ENCODE results near the gene SETD6.

SETD6 gene

GRCh38 chr16:58506241-58507194 is 8.8 kb upstream of the SETD6 start:
- no peak for DNase-seq
- in situ Hi-C loops (cut with HindIII; ENCODE audit: low pct_ligation_motif_present, low pct_unique_long_range_greater_than_20kb, low sequenced_read_pairs) = no loop called here

- no peak for DNase-seq
- in situ Hi-C loops (cut with HindIII; ENCODE audit: low pct_ligation_motif_present, low pct_unique_long_range_greater_than_20kb, low sequenced_read_pairs) = no loop called here
Measured at GRCh38 chr16:58507195-58507962, 7.9 kb upstream of the SETD6 start.

GRCh38 chr16:58507963-58508670 is 7.2 kb upstream of the SETD6 start:
- in situ Hi-C loops (cut with HindIII; ENCODE audit: low pct_ligation_motif_present, low pct_unique_long_range_greater_than_20kb, low sequenced_read_pairs) = no loop called here

GRCh38 chr16:58508671-58509251 is 6.6 kb upstream of the SETD6 start:
- in situ Hi-C loops (cut with HindIII; ENCODE audit: low pct_ligation_motif_present, low pct_unique_long_range_greater_than_20kb, low sequenced_read_pairs) = no loop called here
- no peak for DNase-seq

More at GRCh38 chr16:58507963-58508670, 7.2 kb upstream of the SETD6 start:
- no peak for DNase-seq

GRCh38 chr16:58509256-58510096 is 5.8 kb upstream of the SETD6 start:
- in situ Hi-C loops (cut with HindIII; ENCODE audit: low pct_ligation_motif_present, low pct_unique_long_range_greater_than_20kb, low sequenced_read_pairs) = no loop called here
- DNase-seq = no peak

- in situ Hi-C loops (cut with HindIII; ENCODE audit: low pct_ligation_motif_present, low pct_unique_long_range_greater_than_20kb, low sequenced_read_pairs) = no loop called here
- no peak for DNase-seq
Measured at GRCh38 chr16:58510097-58510775, 5.1 kb upstream of the SETD6 start.

GRCh38 chr16:58510776-58511628 is 4.3 kb upstream of the SETD6 start:
- DNase-seq = no peak
- in situ Hi-C loops (cut with HindIII; ENCODE audit: low pct_ligation_motif_present, low pct_unique_long_range_greater_than_20kb, low sequenced_read_pairs) = no loop called here

- in situ Hi-C loops (cut with HindIII; ENCODE audit: low pct_ligation_motif_present, low pct_unique_long_range_greater_than_20kb, low sequenced_read_pairs) = no loop called here
- DNase-seq = peak; percentile 77
Measured at GRCh38 chr16:58511933-58512815, 3.1 kb upstream of the SETD6 start.

- no peak for DNase-seq
- in situ Hi-C loops (cut with HindIII; ENCODE audit: low pct_ligation_motif_present, low pct_unique_long_range_greater_than_20kb, low sequenced_read_pairs) = no loop called here
Measured at GRCh38 chr16:58513874-58514273, 1.4 kb upstream of the SETD6 start.

GRCh38 chr16:58515871-58516767 is 802 bp downstream of the SETD6 start:
- DNase-seq = peak; percentile 35
- in situ Hi-C loops (cut with HindIII; ENCODE audit: low pct_ligation_motif_present, low pct_unique_long_range_greater_than_20kb, low sequenced_read_pairs) = no loop called here

GRCh38 chr16:58516768-58517107 is 1.4 kb downstream of the SETD6 start:
- in situ Hi-C loops (cut with HindIII; ENCODE audit: low pct_ligation_motif_present, low pct_unique_long_range_greater_than_20kb, low sequenced_read_pairs) = no loop called here
- no peak for DNase-seq

GRCh38 chr16:58518083-58518979 is 3.0 kb downstream of the SETD6 start:
- in situ Hi-C loops (cut with HindIII; ENCODE audit: low pct_ligation_motif_present, low pct_unique_long_range_greater_than_20kb, low sequenced_read_pairs) = no loop called here
- DNase-seq = no peak

- in situ Hi-C loops (cut with HindIII; ENCODE audit: low pct_ligation_motif_present, low pct_unique_long_range_greater_than_20kb, low sequenced_read_pairs) = no loop called here
- DNase-seq = no peak
Measured at GRCh38 chr16:58518980-58519368, 3.7 kb downstream of the SETD6 start.

GRCh38 chr16:58519707-58520106 is 4.4 kb downstream of the SETD6 start:
- no peak for DNase-seq
- in situ Hi-C loops (cut with HindIII; ENCODE audit: low pct_ligation_motif_present, low pct_unique_long_range_greater_than_20kb, low sequenced_read_pairs) = no loop called here

All from ACHN (cell line).